ENCODE data around the gene TLE6. TPM values are rescaled to one million over a fixed set of nuclear protein-coding genes. Genes with fewer than 3 reads are reported as not detected.

TLE6 gene
- total and polyA plus RNA-seq, 2 of the 13 experiments (the other 11 are each of a cell fraction or from before 2014, with no cell fraction given) = 0.24 to 5.5 TPM

DNA sequence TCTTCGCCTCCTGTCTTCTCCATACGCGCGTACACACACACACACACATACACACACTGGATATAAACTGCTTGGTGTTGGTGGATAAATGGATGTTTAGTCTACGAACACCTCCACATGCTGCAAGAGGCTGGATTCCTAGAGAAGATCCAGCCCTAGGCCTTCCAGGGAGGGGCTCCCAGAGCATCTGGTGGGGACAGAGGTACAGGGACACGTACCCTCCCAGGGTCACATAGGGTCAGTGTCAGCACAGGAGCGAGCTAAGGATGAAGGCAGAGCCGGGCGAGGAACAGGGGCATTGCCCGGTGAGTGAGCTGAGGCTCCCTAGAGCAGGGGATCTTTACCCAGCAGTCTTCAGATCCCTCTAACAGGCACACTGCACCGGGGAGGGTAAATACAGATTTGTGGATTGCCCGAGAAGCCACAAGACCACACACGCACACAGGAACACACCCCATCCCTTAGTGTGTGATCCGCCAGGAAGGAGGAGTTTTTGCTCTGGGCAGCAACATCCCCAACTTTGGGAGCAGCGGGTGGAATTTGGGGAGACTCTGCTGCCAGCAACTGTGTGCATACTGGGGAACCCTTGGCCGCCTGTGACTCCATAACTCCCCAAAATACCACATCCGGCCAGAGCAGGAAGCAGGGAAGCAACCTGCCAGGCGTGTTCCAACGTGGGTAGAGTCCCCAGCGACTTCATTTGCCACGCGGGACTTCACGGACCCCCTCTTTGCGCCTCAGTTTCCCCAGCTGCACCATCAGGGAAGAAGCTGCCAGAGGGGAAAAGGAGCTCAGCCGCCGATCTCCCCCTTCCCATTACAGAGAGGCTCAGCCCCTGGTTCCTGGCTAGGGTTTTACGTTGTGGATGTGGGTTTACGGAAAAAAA lies 57.5 kb downstream of the TLE6 start (continued):
- no peak for TF ChIP-seq TP53 (CRISPR knock-in tag; conservative IDR thresholded peaks at IDR 0.05)
- TF ChIP-seq ZNF549 (CRISPR knock-in tag; IDR thresholded peaks at IDR 0.05) = no peak
- TF ChIP-seq FOXP1 (IDR thresholded peaks at IDR 0.05) = no peak
- TF ChIP-seq FOXP1 (CRISPR knock-in tag; IDR thresholded peaks at IDR 0.05) = 0 out of 2 replicates have a peak, but pooled peaks have one; percentile 2
- no peak; the same call in 1 of the 2 replicates for TF ChIP-seq HMGXB3 (CRISPR knock-in tag; IDR thresholded peaks at IDR 0.05; ENCODE audit: borderline replicate concordance)
- TF ChIP-seq FOXO1 (CRISPR knock-in tag; IDR thresholded peaks at IDR 0.05) = no peak
- TF ChIP-seq TAF15 (IDR thresholded peaks at IDR 0.05; ENCODE audit: low read depth, low read length, poor library complexity, severe bottlenecking) = no peak
- 0 out of 2 replicates have a peak, but pooled peaks have one; percentile 21 for TF ChIP-seq NCOA1 (CRISPR knock-in tag; IDR thresholded peaks at IDR 0.05)
- TF ChIP-seq SMAD1 (CRISPR knock-in tag; IDR thresholded peaks at IDR 0.05; ENCODE audit: borderline replicate concordance, low read depth) = no peak
- TF ChIP-seq MED1 (CRISPR knock-in tag; IDR thresholded peaks at IDR 0.05) = no peak
- no peak for TF ChIP-seq TBX2 (CRISPR knock-in tag; IDR thresholded peaks at IDR 0.05; ENCODE audit: borderline replicate concordance)
- TF ChIP-seq ZNF264 (CRISPR knock-in tag; IDR thresholded peaks at IDR 0.05) = no peak
- TF ChIP-seq ZNF670 (CRISPR knock-in tag; IDR thresholded peaks at IDR 0.05; ENCODE audit: borderline replicate concordance) = 0 out of 2 replicates have a peak, but pooled peaks have one; percentile 43
- no peak for TF ChIP-seq ZNF570 (CRISPR knock-in tag; IDR thresholded peaks at IDR 0.05; ENCODE audit: borderline replicate concordance)
- no peak for TF ChIP-seq NKX3-1 (CRISPR knock-in tag; IDR thresholded peaks at IDR 0.05)
- no peak for TF ChIP-seq ARNT2 (CRISPR knock-in tag; IDR thresholded peaks at IDR 0.05; ENCODE audit: low read depth)
- TF ChIP-seq RFXANK (CRISPR knock-in tag; IDR thresholded peaks at IDR 0.05) = no peak
- TF ChIP-seq ZNF800 (CRISPR knock-in tag; IDR thresholded peaks at IDR 0.05) = no peak
- TF ChIP-seq ZNF501 (CRISPR knock-in tag; IDR thresholded peaks at IDR 0.05) = 0 out of 2 replicates have a peak, but pooled peaks have one; percentile 63
- no peak for TF ChIP-seq ISX (CRISPR knock-in tag; conservative IDR thresholded peaks at IDR 0.05)
- TF ChIP-seq, protein P1, sequence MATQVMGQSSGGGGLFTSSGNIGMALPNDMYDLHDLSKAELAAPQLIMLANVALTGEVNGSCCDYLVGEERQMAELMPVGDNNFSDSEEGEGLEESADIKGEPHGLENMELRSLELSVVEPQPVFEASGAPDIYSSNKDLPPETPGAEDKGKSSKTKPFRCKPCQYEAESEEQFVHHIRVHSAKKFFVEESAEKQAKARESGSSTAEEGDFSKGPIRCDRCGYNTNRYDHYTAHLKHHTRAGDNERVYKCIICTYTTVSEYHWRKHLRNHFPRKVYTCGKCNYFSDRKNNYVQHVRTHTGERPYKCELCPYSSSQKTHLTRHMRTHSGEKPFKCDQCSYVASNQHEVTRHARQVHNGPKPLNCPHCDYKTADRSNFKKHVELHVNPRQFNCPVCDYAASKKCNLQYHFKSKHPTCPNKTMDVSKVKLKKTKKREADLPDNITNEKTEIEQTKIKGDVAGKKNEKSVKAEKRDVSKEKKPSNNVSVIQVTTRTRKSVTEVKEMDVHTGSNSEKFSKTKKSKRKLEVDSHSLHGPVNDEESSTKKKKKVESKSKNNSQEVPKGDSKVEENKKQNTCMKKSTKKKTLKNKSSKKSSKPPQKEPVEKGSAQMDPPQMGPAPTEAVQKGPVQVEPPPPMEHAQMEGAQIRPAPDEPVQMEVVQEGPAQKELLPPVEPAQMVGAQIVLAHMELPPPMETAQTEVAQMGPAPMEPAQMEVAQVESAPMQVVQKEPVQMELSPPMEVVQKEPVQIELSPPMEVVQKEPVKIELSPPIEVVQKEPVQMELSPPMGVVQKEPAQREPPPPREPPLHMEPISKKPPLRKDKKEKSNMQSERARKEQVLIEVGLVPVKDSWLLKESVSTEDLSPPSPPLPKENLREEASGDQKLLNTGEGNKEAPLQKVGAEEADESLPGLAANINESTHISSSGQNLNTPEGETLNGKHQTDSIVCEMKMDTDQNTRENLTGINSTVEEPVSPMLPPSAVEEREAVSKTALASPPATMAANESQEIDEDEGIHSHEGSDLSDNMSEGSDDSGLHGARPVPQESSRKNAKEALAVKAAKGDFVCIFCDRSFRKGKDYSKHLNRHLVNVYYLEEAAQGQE (IDR thresholded peaks at IDR 0.05; ENCODE audit: borderline replicate concordance in 1 of 2, low read depth in 1 of 2, low read length in 2 of 2) = no peak

Measured in HepG2 (cell line).